GM12892 (cell line): Measurements from ENCODE around the gene ECHDC1.

Experiments used
- POLR2A ChIP-seq: IDR thresholded peaks from 2 replicates; pipeline ENCODE4 v1.6.1; 2011; ENCODE audit warnings: low read depth, low read length, control low read depth
- TAF1 ChIP-seq: IDR thresholded peaks from 2 replicates; pipeline ENCODE4 v1.6.1; 2011; ENCODE audit warnings: low read depth, mild to moderate bottlenecking, control low read depth, low read length, borderline replicate concordance

- TF ChIP-seq POLR2A, result no peak
- no peak for TF ChIP-seq TAF1
These were observed 67.1 kb downstream of the ECHDC1 start for GRCh38 chr6:127276331-127276730.
